GF-D8 (cell line): ENCODE measurements around the gene TBL3.

ENCODE experiments used
- DNase-seq: peaks from one replicate; lab custom pipeline; 2025; lab: John Stamatoyannopoulos, UW

TBL3 gene

GRCh38 chr16:1982991-1983543 lies 11.2 kb downstream of the TBL3 start:
- DNase-seq: no peak

- peak; percentile 67 for DNase-seq
These were observed 11.9 kb downstream of the TBL3 start, which contains the start of gene GFER for GRCh38 chr16:1983544-1984346. GFER (plus strand) TSS chr16:1984193; CDS start chr16:1984219, 26 bp downstream.

DNA sequence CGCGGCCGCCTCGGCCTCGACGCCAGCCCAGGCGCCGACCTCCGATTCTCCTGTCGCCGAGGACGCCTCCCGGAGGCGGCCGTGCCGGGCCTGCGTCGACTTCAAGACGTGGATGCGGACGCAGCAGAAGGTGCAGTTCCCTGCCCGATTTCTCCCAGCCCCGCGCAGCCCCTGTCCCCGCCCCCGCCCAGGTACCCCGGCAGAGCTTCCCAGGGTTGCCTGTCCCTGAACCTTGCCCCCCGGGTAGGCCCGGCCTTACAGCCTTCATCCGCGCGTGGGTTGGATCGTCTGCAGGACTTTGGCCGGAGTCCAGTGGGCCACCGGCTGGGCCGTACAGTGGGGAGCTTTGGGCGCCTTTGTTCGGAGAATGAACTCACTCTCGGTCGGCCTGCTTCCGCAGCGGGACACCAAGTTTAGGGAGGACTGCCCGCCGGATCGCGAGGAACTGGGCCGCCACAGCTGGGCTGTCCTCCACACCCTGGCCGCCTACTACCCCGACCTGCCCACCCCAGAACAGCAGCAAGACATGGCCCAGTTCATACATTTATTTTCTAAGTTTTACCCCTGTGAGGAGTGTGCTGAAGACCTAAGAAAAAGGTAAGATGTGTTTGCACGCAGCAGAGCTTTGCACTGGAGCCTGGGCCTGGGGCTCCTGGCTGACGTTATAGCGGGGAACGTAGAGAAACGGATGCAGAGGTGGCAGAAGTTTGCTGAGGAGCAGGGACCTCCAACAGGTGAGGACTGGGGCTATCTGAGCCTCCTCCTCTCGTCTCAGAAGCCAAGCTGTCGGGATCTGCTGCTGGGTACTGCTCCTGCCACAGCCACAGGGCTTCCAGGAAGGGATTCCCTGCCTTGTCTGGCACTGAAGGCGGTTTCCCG lies 12.7 kb downstream of the TBL3 start:
- DNase-seq: no peak

DNA sequence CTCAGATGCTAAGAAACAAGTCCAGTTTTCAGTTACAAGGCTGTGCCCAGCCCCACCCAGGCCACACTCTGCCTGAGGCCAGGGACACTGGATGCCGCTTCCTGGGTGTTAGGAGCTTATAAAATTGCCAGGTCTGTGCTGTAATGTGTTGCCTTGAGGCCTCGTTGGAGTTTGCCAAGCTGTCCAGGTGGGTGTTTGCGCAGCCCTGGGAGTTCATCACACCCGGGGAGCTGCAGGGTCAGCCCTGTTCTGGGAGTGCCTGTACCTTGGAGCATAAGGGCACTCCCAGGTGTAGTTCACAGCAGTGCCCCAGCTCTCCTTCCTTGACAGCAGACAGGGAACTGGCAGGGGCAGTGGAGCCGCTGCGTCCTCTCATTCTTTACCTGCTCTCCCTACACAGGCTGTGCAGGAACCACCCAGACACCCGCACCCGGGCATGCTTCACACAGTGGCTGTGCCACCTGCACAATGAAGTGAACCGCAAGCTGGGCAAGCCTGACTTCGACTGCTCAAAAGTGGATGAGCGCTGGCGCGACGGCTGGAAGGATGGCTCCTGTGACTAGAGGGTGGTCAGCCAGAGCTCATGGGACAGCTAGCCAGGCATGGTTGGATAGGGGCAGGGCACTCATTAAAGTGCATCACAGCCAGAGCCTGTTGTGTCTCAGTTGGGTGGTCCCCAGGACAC lies 13.8 kb downstream of the TBL3 start:
- DNase-seq: no peak

- DNase-seq: no peak
These were observed 15.3 kb downstream of the TBL3 start for GRCh38 chr16:1987198-1987597.

GRCh38 chr16:1989209-1990100 lies 17.6 kb downstream of the TBL3 start, which contains the start of gene SYNGR3:
SYNGR3 (plus strand) TSS chr16:1989970; CDS start chr16:1990103, 133 bp downstream.
- no peak for DNase-seq

DNA sequence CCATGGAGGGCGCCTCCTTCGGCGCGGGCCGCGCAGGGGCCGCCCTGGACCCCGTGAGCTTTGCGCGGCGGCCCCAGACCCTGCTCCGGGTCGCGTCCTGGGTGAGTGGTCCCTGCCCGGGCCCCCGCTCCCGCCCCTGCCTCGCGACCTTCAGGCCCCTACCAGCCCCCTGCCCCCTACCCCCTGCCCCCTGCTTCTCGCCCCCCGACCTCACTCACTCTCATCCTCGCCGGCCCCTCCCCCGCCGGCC lies 18.2 kb downstream of the TBL3 start:
- no peak for DNase-seq

GRCh38 chr16:1990351-1991134 lies 18.7 kb downstream of the TBL3 start:
- DNase-seq: no peak

DNA sequence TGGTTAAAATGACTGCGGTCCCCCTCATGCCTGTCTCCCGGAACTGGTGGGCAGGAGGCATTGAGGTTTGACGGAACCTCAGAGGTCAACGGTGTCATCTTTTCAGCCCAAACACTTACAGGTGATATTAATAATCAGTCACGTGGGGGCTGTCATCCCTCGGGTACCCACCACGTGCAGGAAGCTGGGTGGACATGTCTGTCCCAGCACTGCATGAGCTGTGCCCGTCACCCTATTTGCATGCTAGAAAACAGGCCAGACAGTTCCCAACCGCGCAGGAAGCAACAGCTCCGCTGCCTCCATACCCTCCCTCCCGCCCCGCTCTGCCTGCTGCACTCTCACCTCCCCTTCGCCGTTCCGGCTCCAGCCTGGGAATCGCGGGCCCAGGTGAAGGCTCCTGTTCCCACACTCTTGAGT lies 19.3 kb downstream of the TBL3 start:
- peak; percentile 47 for DNase-seq

GRCh38 chr16:1991588-1991947 lies 19.7 kb downstream of the TBL3 start:
- DNase-seq: no peak

- peak; percentile 83 for DNase-seq
These were observed 20.3 kb downstream of the TBL3 start for GRCh38 chr16:1991948-1992703.

- DNase-seq: no peak
These were observed 21.0 kb downstream of the TBL3 start for GRCh38 chr16:1992704-1993317.

DNA sequence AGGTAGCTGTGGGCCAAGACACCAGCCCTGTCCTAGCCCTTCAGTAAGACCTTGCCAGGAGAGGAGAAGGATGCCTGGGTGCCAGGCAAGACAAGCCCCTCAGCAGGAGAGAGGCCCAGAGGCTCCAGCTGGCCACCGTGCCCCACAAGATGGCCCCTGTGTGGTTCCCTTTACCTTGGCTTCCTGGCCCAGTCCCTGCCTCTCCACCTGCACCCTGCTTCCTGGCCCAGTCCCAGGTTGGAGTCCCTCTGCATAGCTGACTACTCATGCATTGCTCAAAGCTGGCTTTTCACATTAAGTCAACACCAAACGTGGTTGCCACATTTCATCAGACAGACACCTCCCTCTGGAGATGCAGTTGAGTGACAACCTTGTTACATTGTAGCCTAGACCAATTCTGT lies 21.9 kb downstream of the TBL3 start:
- DNase-seq: no peak

DNA sequence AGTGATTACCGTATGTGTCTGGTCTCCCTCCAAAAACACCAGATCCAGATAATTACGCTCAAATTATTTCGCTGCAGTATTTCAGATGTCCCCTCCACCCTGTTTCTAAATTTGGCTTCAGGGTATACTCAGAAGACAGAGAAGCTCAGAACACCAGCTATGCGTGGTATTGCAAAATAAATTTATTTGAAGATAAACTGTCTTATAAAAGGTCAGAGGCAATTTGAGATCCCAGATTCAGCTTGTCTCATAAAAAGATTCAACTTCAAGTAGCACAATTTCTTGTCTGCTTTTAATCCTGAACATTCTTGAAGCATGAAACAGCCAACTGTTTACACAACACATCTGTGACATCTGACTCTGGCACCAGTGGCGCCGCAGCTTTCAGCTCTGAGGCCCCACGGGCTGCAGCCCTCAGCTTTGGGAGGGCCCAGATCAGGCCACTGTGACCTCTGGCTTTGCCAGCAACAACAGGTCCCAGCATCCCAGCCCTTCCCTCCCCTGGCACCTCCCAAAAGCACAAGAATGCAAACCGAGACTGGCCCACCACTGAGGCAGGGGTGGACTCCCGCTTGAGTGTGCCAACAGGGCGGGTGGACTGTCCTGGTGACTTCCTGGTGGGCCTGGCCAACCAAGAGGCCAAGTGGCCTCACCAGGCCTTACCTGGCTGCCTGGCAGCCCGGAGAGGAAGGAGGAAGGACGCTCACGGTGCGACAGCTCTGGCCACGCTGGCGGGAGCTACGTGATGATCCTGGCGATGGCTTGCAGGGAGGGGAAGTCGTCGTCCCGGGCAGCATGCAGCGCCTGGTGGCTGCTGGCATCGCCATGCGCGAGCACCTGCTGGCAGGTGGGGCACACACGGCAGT lies 25.9 kb downstream of the TBL3 start:
- no peak for DNase-seq

GRCh38 chr16:1998360-1998835 lies 26.5 kb downstream of the TBL3 start:
- DNase-seq: no peak

GRCh38 chr16:1998852-1999801 lies 27.3 kb downstream of the TBL3 start:
- DNase-seq: no peak
